ENCODE results near the gene ADAMTS9. TPM values are rescaled to one million over a fixed set of nuclear protein-coding genes. Genes with fewer than 3 reads are reported as not detected.

ADAMTS9 gene
- total and polyA plus RNA-seq, 10 of the 15 experiments (the other 5 are each of a cell fraction or from before 2014, with no cell fraction given), result 0.08 TPM; not detected in 9

- H3K27me3 ChIP-seq (replicated peaks in 1 of 2; ENCODE audit: control insufficient read depth in 2 of 2, insufficient read depth in 2 of 2, low read length in 1 of 2), result no peaks in the 10 kb centered on the region
- H3K9ac ChIP-seq (ENCODE audit: control insufficient read depth, insufficient read depth, low read length), result no peak overlapping the region
- H3K4me2 ChIP-seq (ENCODE audit: control insufficient read depth, insufficient read depth), result no peak overlapping the region
- DNase-seq (ENCODE audit: low read depth, low spot score) (no peak), ATAC-seq (no peak), FAIRE-seq (no peak)
- no peak for TF ChIP-seq RB1 (IDR thresholded peaks at IDR 0.05; ENCODE audit: borderline replicate concordance)
- no peak for TF ChIP-seq LARP7 (IDR thresholded peaks at IDR 0.05)
- TF ChIP-seq, protein P1, sequence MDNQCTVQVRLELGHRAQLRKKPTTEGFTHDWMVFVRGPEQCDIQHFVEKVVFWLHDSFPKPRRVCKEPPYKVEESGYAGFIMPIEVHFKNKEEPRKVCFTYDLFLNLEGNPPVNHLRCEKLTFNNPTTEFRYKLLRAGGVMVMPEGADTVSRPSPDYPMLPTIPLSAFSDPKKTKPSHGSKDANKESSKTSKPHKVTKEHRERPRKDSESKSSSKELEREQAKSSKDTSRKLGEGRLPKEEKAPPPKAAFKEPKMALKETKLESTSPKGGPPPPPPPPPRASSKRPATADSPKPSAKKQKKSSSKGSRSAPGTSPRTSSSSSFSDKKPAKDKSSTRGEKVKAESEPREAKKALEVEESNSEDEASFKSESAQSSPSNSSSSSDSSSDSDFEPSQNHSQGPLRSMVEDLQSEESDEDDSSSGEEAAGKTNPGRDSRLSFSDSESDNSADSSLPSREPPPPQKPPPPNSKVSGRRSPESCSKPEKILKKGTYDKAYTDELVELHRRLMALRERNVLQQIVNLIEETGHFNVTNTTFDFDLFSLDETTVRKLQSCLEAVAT (IDR thresholded peaks at IDR 0.05), result no peak
- TF ChIP-seq ETV6 (conservative IDR thresholded peaks at IDR 0.05 in 1 of 2, IDR thresholded peaks at IDR 0.05 in 1 of 2; ENCODE audit: borderline replicate concordance in 1 of 2, low read depth in 1 of 2), result 0 out of 4 replicates have a peak, but pooled peaks of 1 of the 2 experiments have one; percentile 52
- TF ChIP-seq TCF3 (IDR thresholded peaks at IDR 0.05; ENCODE audit: borderline replicate concordance, insufficient read depth, low read depth, low read length), result no peak
- no peak for TF ChIP-seq IKZF2 (IDR thresholded peaks at IDR 0.05)
- no peaks in the 10 kb centered on the region for H4K20me1 ChIP-seq (ENCODE audit: control insufficient read depth, insufficient read depth)
- H3K79me2 ChIP-seq (ENCODE audit: control insufficient read depth, insufficient read depth, low read length), result no peaks in the 10 kb centered on the region
- ChIA-PET POLR2A (no interaction called here), SMC1A (ENCODE audit: uncharacterized antibody, unreplicated experiment) (no interaction called here), CTCF (no interaction called here), RAD21 (ENCODE audit: unreplicated experiment) (no interaction called here)
- in situ Hi-C loops (cut with MboI) (no loop called here), intact Hi-C loops (cut with micrococcal nuclease; ENCODE audit: unreplicated experiment) (no loop called here)
- WGBS (ENCODE audit: insufficient coverage, insufficient replicate concordance, low lambda C conversion rate, missing lambda C conversion rate), result 14% methylated on average over 3 of the region's 3 CpGs
- H3K4me1 ChIP-seq (ENCODE audit: control insufficient read depth, insufficient read depth, low read length), result no peaks in the 10 kb centered on the region
- H2AFZ ChIP-seq (ENCODE audit: control insufficient read depth, low read depth, low read length), result no peak overlapping the region
- no peaks in the 10 kb centered on the region for H3K36me3 ChIP-seq (ENCODE audit: control insufficient read depth in 2 of 2, insufficient read depth in 2 of 2, low read length in 1 of 2)
- H3K4me3 ChIP-seq, result no peak overlapping the region
- no peaks in the 10 kb centered on the region for H3K9me3 ChIP-seq (replicated peaks; ENCODE audit: control insufficient read depth, insufficient read depth, low read length)
- no TSS peak for BruUV-seq (replicated peaks)
- H3K27ac ChIP-seq (ENCODE audit: control insufficient read depth, insufficient read depth), result no peak overlapping the region
These were observed 36.5 kb downstream of the ADAMTS9 start for GRCh38 chr3:64651303-64651702.

GRCh38 chr3:64650715-64651114, 37.1 kb downstream of the ADAMTS9 start:
- H3K4me2 ChIP-seq (ENCODE audit: control insufficient read depth, insufficient read depth), result no peak overlapping the region
- no peaks in the 10 kb centered on the region for H4K20me1 ChIP-seq (ENCODE audit: control insufficient read depth, insufficient read depth)
- no peak for DNase-seq (ENCODE audit: low read depth, low spot score)
- no peak overlapping the region for H3K27ac ChIP-seq (ENCODE audit: control insufficient read depth, insufficient read depth)
- ChIA-PET CTCF (no interaction called here), RAD21 (ENCODE audit: unreplicated experiment) (no interaction called here), SMC1A (ENCODE audit: uncharacterized antibody, unreplicated experiment) (interaction anchor here (0.6 kb wide), 1 partner anchor 30 kb away, joined by 7 read pairs; no protein-coding TSS in a partner anchor), POLR2A (no interaction called here)
- H2AFZ ChIP-seq (ENCODE audit: control insufficient read depth, low read depth, low read length), result no peak overlapping the region
- intact Hi-C loops (cut with micrococcal nuclease; ENCODE audit: unreplicated experiment), result no loop called here
- no peaks in the 10 kb centered on the region for H3K27me3 ChIP-seq (replicated peaks in 1 of 2; ENCODE audit: control insufficient read depth in 2 of 2, insufficient read depth in 2 of 2, low read length in 1 of 2)
- H3K9ac ChIP-seq (ENCODE audit: control insufficient read depth, insufficient read depth, low read length), result no peak overlapping the region
- H3K36me3 ChIP-seq (ENCODE audit: control insufficient read depth in 2 of 2, insufficient read depth in 2 of 2, low read length in 1 of 2), result no peaks in the 10 kb centered on the region
- H3K4me1 ChIP-seq (ENCODE audit: control insufficient read depth, insufficient read depth, low read length), result no peaks in the 10 kb centered on the region
- no TSS peak for BruUV-seq (replicated peaks)
- H3K79me2 ChIP-seq (ENCODE audit: control insufficient read depth, insufficient read depth, low read length), result no peaks in the 10 kb centered on the region
- WGBS (ENCODE audit: insufficient coverage, insufficient replicate concordance, low lambda C conversion rate, missing lambda C conversion rate), result 0% methylated on average over 1 of the region's 1 CpG
- H3K4me3 ChIP-seq, result no peak overlapping the region
- in situ Hi-C loops (cut with MboI), result no loop called here
- no peaks in the 10 kb centered on the region for H3K9me3 ChIP-seq (replicated peaks; ENCODE audit: control insufficient read depth, insufficient read depth, low read length)
- no peak for ATAC-seq
- no peak for FAIRE-seq
- TF ChIP-seq HDAC6 (IDR thresholded peaks at IDR 0.05; ENCODE audit: unreplicated experiment), result no peak
- TF ChIP-seq, protein P2, sequence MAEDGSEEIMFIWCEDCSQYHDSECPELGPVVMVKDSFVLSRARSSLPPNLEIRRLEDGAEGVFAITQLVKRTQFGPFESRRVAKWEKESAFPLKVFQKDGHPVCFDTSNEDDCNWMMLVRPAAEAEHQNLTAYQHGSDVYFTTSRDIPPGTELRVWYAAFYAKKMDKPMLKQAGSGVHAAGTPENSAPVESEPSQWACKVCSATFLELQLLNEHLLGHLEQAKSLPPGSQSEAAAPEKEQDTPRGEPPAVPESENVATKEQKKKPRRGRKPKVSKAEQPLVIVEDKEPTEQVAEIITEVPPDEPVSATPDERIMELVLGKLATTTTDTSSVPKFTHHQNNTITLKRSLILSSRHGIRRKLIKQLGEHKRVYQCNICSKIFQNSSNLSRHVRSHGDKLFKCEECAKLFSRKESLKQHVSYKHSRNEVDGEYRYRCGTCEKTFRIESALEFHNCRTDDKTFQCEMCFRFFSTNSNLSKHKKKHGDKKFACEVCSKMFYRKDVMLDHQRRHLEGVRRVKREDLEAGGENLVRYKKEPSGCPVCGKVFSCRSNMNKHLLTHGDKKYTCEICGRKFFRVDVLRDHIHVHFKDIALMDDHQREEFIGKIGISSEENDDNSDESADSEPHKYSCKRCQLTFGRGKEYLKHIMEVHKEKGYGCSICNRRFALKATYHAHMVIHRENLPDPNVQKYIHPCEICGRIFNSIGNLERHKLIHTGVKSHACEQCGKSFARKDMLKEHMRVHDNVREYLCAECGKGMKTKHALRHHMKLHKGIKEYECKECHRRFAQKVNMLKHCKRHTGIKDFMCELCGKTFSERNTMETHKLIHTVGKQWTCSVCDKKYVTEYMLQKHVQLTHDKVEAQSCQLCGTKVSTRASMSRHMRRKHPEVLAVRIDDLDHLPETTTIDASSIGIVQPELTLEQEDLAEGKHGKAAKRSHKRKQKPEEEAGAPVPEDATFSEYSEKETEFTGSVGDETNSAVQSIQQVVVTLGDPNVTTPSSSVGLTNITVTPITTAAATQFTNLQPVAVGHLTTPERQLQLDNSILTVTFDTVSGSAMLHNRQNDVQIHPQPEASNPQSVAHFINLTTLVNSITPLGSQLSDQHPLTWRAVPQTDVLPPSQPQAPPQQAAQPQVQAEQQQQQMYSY (CRISPR knock-in tag; IDR thresholded peaks at IDR 0.05), result no peak
- TF ChIP-seq ZSCAN29 (IDR thresholded peaks at IDR 0.05), result no peak
- no peak for TF ChIP-seq PKNOX1 (IDR thresholded peaks at IDR 0.05)
- TF ChIP-seq ZNF622 (IDR thresholded peaks at IDR 0.05), result no peak
- TF ChIP-seq EP300 (IDR thresholded peaks at IDR 0.05; ENCODE audit: borderline replicate concordance in 1 of 2, control insufficient read depth in 1 of 2, low read depth in 2 of 2, low read length in 2 of 2), result no peak
